Measurements from ENCODE around the gene INMT. TPM values are rescaled to one million over a fixed set of nuclear protein-coding genes. Genes with fewer than 3 reads are reported as not detected.

INMT gene
- total RNA-seq, 6 experiments from 2014 or later = not detected

DNA sequence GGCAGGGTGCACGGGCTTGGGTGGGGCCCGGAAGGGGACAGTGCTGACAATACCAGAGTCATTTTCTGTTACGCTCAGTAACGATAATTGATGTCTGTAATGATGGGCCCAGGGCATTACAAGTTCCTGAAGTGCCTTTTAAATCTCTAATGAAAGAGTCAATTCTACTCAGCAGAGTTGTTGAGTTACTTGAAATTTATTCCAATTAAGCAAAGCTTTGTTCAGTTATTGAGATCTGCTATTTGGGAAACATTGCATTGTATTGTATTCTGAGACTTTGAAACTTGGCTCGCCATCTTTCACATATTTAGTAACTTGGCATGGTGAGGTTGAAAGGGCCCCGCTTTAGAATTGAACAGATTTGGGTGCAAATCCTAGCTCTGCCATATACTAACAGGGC is 54.0 kb downstream of the INMT start:
- Mint-ChIP-seq H3K27ac (no peak overlapping the region), H3K27me3 (ENCODE audit: insufficient read depth) (peaks cover 13% of the 10 kb centered on the region), H3K4me1 (ENCODE audit: low read depth) (peaks cover 46% of the 10 kb centered on the region), H3K36me3 (ENCODE audit: low read depth) (peaks cover 30% of the 10 kb centered on the region), H3K4me3 (no peak overlapping the region), H3K9me3 (no peaks in the 10 kb centered on the region)
- TF ChIP-seq, protein P1, sequence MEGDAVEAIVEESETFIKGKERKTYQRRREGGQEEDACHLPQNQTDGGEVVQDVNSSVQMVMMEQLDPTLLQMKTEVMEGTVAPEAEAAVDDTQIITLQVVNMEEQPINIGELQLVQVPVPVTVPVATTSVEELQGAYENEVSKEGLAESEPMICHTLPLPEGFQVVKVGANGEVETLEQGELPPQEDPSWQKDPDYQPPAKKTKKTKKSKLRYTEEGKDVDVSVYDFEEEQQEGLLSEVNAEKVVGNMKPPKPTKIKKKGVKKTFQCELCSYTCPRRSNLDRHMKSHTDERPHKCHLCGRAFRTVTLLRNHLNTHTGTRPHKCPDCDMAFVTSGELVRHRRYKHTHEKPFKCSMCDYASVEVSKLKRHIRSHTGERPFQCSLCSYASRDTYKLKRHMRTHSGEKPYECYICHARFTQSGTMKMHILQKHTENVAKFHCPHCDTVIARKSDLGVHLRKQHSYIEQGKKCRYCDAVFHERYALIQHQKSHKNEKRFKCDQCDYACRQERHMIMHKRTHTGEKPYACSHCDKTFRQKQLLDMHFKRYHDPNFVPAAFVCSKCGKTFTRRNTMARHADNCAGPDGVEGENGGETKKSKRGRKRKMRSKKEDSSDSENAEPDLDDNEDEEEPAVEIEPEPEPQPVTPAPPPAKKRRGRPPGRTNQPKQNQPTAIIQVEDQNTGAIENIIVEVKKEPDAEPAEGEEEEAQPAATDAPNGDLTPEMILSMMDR (IDR thresholded peaks at IDR 0.05) = no peak
- no peak for DNase-seq

Other genes starting within 250 kb of the INMT start
- gene GGCT, start 247.3 kb upstream of the INMT start, total RNA-seq (2021; fragmentation: NEBNext Ultra II Directional; extraction: Animal tissue kit (Norgen Biotek cat#: 25700)) = 10 to 100 TPM; 16.1 to 25.6 (median 21.1) TPM
- 100 to 1,000 TPM; 258 to 330 (median 271) TPM for gene GARS1, start 157.3 kb upstream of the INMT start, total RNA-seq (2021; fragmentation: NEBNext Ultra II Directional; extraction: Animal tissue kit (Norgen Biotek cat#: 25700))
- not detected for gene CRHR2, start 69.7 kb upstream of the INMT start, total RNA-seq (2021; fragmentation: NEBNext Ultra II Directional; extraction: Animal tissue kit (Norgen Biotek cat#: 25700))
- 1 to 10 TPM; 2.3 to 3.3 (median 2.6) TPM for gene MINDY4, start 19.3 kb downstream of the INMT start, total RNA-seq (2021; fragmentation: NEBNext Ultra II Directional; extraction: Animal tissue kit (Norgen Biotek cat#: 25700))
- under 1 TPM; 0.40 to 0.94 (median 0.57) TPM for gene AQP1, start 159.7 kb downstream of the INMT start, total RNA-seq (2021; fragmentation: NEBNext Ultra II Directional; extraction: Animal tissue kit (Norgen Biotek cat#: 25700))
- gene GHRHR, start 211.8 kb downstream of the INMT start, total RNA-seq (2021; fragmentation: NEBNext Ultra II Directional; extraction: Animal tissue kit (Norgen Biotek cat#: 25700)) = not detected